GM19467 (cell line): ENCODE results near the gene ASB16.
"Not testable (repeated sequence)": the region's sequence is repeated elsewhere in the genome, so short reads cannot be mapped to it uniquely, and the experiment has no call there.

Experiments used
- ATAC-seq: cut with Tn5 transposase; IDR thresholded peaks from one replicate; pipeline ENCODE4 v1.9.1; 2021; ENCODE audit warnings: mild to moderate bottlenecking, moderate library complexity; ENCODE audit not compliant: unreplicated experiment

The ASB16 gene

DNA sequence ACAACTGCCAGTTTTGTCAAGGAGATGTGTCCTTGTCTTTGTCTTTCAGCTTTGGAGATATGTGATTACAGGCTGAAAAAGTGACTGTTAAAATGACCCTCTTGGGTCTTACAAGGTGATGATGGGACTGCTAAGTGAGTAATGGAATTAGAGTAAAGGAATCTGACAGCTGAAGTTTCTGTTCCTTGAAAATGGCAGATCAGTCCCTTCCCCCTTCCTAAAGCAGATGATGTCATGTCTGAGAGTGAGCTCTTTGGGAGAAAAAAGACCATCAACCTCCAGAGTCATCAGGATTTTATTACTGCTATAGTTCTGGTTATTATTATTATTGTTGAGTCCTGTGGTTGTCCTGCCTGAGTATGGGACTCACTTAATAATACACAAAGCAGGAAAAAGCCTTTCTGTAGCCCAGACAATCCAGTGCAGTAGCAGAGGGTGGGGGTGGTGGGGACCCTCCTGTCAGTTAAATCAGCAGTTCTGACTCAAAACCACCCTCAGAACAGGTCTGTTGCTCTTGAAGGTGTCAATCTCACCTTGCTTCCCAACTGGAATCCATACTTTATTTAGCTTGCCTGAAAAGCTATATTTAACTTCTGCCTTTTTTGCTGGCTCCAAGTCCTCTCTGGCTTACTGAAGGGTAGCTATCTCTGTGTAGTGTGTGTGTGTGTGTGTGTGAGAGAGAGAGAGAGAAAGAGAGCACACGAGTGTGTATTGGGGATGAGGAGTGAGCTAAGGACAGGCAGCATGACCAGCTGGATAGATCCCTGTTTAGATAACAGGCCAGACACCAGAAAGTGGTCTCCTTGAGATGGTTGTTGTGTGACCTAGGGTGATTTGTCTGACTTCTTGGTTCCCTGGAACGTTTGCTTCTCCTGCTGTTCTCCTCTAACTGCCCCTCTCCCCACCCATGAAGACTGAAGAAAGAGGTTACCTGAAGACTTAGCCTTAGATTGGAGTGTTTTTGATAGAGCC lies 23.8 kb upstream of the ASB16 start:
- no peak for ATAC-seq

GRCh38 chr17:44147812-44148211 lies 22.7 kb upstream of the ASB16 start:
- no peak for ATAC-seq

DNA sequence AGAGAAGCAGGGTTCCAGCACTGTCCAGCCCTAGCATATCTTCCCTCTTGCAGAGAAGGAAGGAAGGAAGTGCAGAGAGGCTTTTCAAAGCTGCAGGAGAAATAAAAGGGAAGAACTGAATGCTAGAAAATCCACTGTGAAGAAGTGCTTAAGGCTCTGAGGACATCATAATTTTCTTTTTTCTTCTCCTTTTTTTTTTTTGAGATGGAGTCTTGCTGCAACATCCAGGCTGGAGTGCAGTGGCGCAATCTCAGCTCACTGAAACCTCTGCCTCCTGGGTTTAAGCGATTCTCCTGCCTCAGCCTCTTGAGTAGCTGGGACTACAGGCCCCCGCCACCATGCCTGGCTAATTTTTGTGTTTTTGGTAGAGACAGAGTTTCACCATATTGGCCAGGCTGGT lies 21.4 kb upstream of the ASB16 start:
- not testable (repeated sequence) for ATAC-seq

- no peak for ATAC-seq
Observed at GRCh38 chr17:44149750-44150329, 20.7 kb upstream of the ASB16 start.

- ATAC-seq = no peak
Observed at GRCh38 chr17:44152875-44153274, 17.6 kb upstream of the ASB16 start.

DNA sequence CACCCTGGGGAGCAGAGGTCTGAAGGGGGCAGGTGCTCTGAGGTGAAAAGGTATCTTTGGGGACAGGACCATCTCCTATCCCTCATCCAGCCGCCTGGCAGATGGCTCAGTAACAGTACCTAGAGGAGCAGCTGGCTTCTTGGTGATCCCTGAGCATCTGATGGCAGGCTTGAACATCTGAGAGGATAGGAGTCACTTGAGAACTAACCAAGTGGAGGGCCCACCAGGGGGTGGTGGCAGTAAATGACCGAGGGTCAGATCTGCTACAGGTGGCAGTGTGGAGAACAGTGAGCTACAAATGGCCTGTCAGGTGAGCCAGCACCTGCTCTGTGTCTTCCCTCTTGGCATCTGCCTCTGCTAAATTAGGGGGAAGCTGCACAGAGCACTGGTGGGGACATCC lies 15.0 kb upstream of the ASB16 start:
- ATAC-seq = no peak

DNA sequence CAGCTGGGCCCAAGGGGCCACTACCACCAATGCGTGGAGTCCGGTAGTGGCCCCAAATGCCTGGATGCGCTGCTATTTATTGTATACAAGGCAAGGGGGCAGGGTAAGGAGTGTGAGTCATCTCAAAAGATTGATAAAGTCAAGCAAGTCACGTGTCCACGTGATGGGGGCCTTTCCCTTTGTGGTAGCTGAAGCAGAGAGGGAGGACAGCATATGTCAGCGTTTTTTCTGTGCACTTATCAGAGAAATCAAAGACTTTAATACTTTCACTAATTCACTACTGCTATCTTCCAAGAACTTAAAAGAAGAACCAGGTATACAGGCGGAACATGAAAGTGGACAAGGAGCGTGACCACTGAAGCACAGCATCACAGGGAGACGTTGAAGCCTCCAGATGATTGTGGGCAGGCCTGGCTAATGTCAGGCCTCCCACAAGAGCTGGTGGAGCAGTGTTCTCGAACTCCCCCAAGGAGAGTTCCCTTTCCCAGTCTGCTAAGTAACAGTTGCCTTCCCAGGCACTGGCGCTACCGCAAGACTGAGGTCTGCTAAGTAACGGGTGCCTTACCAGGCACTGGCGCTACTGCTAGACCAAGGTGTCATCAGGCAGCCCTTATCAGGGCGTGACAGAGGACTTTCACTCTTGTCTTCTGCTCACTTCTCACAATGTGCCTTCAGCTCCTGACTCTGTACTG lies 10.8 kb upstream of the ASB16 start:
- ATAC-seq = no peak

- ATAC-seq = no peak
Observed at GRCh38 chr17:44164476-44164875, 6.0 kb upstream of the ASB16 start.

DNA sequence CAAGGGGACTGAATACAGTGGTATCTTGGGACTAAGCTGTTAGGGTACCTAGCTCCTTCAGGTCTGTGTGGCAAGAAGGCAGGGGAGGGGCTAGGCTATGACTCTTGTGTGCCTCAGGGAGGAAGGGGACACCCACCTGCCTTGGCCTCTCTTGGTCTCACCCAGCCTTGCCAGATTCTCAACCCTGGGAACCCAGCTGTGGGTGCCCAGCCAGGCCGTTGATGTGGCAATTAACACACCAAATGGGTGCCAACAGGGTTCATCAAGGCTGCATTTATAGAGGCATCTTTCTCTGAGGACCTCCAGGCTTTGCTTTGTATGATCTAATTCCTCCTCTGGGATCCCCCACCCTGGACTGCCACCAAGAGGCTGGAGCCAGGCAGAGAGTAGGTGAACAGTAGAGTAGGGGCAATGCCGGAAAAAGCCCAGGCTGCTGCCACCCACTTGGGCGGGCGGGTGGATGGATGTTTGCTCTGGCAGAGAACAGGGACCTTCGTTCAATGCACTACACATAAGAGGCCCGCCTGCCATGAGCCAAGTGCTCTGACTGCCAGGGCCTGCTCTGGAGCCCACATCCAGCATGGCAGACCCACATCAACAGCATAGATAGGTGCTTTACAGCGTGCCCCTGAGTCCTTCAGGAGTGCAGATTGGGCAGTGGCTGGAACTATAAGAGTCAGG lies 3.2 kb upstream of the ASB16 start:
- no peak for ATAC-seq

DNA sequence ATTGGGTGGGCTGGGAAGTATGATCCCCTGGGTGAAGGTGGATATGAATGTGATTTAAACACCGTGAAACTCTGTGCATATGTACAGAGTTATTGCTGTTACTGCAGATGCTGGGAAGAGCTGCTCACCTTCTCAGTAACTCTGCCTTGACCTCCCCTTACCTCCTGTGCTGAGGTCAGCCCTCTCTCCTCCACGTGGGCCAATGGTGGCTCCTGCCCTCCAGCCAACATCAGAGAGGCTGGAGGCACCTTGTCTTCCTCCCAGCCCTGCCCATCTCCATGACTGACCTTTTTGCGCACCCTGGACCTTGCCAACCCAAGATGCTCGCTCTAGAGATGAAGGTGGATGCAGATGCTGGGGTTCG lies 387 bp upstream of the ASB16 start:
- ATAC-seq = no peak

DNA sequence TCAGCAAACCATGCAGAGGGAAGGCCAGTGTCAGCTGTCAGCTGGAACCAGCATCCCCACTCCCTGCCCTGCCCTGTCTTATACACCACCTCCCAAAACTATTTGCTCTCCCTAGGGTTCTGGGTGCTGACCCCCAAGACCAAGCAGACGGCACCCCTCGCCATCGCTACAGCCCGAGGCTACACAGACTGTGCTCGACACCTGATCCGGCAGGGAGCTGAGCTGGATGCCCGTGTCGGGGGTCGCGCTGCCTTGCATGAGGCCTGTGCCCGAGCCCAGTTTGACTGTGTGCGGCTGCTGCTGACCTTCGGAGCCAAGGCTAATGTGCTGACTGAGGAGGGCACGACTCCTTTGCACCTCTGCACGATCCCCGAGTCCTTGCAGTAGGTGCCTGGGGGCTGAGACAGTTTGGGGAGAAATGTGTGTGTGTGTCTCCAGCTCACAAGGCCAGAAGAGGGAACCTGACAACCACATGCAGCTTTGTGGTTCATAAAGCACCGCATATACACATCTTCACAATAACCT lies 1.5 kb downstream of the ASB16 start:
- no peak for ATAC-seq

GRCh38 chr17:44174427-44174826 lies 3.9 kb downstream of the ASB16 start:
- ATAC-seq = no peak

- ATAC-seq = no peak
Observed at GRCh38 chr17:44176257-44176656, 5.8 kb downstream of the ASB16 start.

GRCh38 chr17:44176671-44177501 lies 6.4 kb downstream of the ASB16 start:
- no peak for ATAC-seq

DNA sequence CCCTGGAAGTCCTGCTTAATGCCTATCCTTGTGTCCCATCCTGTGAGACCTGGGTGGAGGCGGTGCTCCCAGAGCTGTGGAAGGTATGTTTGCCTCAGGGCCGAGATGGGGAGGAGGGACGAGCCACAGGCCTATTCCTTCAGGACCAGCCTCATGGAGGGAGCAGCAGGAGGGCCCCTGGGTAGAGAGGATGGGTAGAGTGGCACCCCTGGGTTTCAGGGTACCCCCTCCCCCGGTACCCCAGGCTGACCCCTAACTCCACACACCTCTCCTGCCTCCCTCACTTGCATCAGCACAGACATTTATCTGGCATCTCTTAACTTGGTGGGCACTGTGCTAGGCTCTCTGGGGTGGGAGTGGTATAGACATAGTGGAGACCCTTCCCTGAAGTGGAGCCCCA lies 7.1 kb downstream of the ASB16 start:
- ATAC-seq = no peak

- no peak for ATAC-seq
Observed at GRCh38 chr17:44178133-44178532, 7.6 kb downstream of the ASB16 start.

- ATAC-seq = no peak
Observed at GRCh38 chr17:44183024-44183423, 12.5 kb downstream of the ASB16 start.

GRCh38 chr17:44184212-44184810 lies 13.8 kb downstream of the ASB16 start:
- ATAC-seq = no peak

GRCh38 chr17:44186307-44187130 lies 16.0 kb downstream of the ASB16 start, which contains the start of gene TMUB2:
TMUB2 (plus strand) TSS chr17:44186972; CDS start chr17:44187709, 737 bp downstream.
- peak; percentile 92 for ATAC-seq
